Transverse colon (tissue), 4 donors: ENCODE measurements around the gene ANKRD44. TPM values are rescaled to one million over a fixed set of nuclear protein-coding genes. Genes with fewer than 3 reads are reported as not detected.

Experiments used
- DNase-seq: peaks from one replicate; pipeline ENCODE4 v3.0.0-alpha.2; 2019
- H3K27ac ChIP-seq, 4 donors: fragments of 200-600 bp; sonication (generic); 2 replicates each; pipeline ENCODE4 v1.5.1; 2016 to 2018; ENCODE audit warnings: inconsistent platforms in 4 of 4
- H3K27me3 ChIP-seq: fragments of 200-600 bp; sonication (generic); 2 replicates; pipeline ENCODE4 v1.5.1; 2017; ENCODE audit warnings: inconsistent platforms
- H3K36me3 ChIP-seq, 4 donors: fragments of 200-600 bp; sonication (generic); 2 replicates each; pipeline ENCODE4 v1.5.1; 2017 to 2019; ENCODE audit warnings: inconsistent platforms in 4 of 4
- H3K4me1 ChIP-seq, 4 donors: fragments of 200-600 bp; sonication (generic); 2 replicates each; pipeline ENCODE4 v1.5.1; 2017 to 2020; ENCODE audit warnings: inconsistent platforms in 4 of 4
- H3K4me3 ChIP-seq, 4 donors: fragments of 200-600 bp; sonication (generic); 1 replicate in 1 of 4; 2 replicates in 3 of 4; pipeline versions ENCODE4 v1.5.1 to v1.6.1; 2017 to 2019; ENCODE audit warnings: inconsistent platforms in 4 of 4
- H3K9me3 ChIP-seq, 2 donors: fragments of 200-600 bp; sonication (generic); 2 replicates each; pipeline ENCODE4 v1.5.1; 2017 to 2019; ENCODE audit warnings: inconsistent platforms in 2 of 2
- CTCF ChIP-seq, 5 experiments: fragments of 200-600 bp in 3 of 5; fragments of 450-650 bp in 2 of 5; sonication (generic) in 3 of 5; IDR thresholded peaks; 1 replicate in 2 of 5; 2 replicates in 3 of 5; pipeline ENCODE4 v1.5.1; 2016 to 2017; ENCODE audit warnings: antibody characterized with exemption in 5 of 5, inconsistent platforms in 3 of 5, mild to moderate bottlenecking in 2 of 5, moderate library complexity in 1 of 5
- EP300 ChIP-seq: sonication (generic); formaldehyde crosslinking; IDR thresholded peaks from one replicate; pipeline ENCODE4 v1.6.1; 2017; ENCODE audit warnings: antibody characterized with exemption, low read depth
- POLR2A ChIP-seq: fragments of 450-650 bp; IDR thresholded peaks from one replicate; pipeline ENCODE4 v1.6.1; 2016; ENCODE audit warnings: antibody characterized with exemption, mild to moderate bottlenecking, moderate library complexity
- POLR2AphosphoS5 ChIP-seq, 3 donors: sonication (generic); formaldehyde crosslinking; IDR thresholded peaks; one replicate each; pipeline ENCODE4 v1.6.1; 2016; ENCODE audit warnings: antibody characterized with exemption in 3 of 3
- WGBS, 2 donors: methylation state at CpG; one replicate each; pipeline ENCODE4 v1.1.5; 2018; ENCODE audit warnings: low coverage in 1 of 2; 5-methylcytosine and 5-hydroxymethylcytosine counted together
- in situ Hi-C, 4 donors: fragments of 200-750 bp; cut with MboI; loops; one replicate each; pipeline versions ENCODE4 v1.15.0 to v1.15.1; 2017; ENCODE audit warnings: low sequenced_read_pairs in 3 of 4, low pct_ligation_motif_present in 1 of 4, low pct_unique_long_range_greater_than_20kb in 1 of 4
- intact Hi-C: fragments of 100-400 bp; cut with DNase I; formaldehyde crosslinking; loops from one replicate; pipeline ENCODE4 v1.15.1; 2023; ENCODE audit warnings: low total_unique reads
- total RNA-seq, 4 donors: library from RNA; depleted of rRNA; stranded (reverse); fragments of >200 nt; gene quantifications; one replicate each; pipeline ENCODE4 v1.1.0, GENCODE V29; 2016

ANKRD44 gene
- total RNA-seq, 4 donors from 2014 or later, result 13.9 to 46.8 (median 27.5) TPM

- H3K9me3 ChIP-seq, result no peaks in the 10 kb centered on the region
- peaks cover 0 to 8% (median 3%) of the 10 kb centered on the region in 4 donors for H3K36me3 ChIP-seq
- no peak overlapping the region for H3K4me3 ChIP-seq
- no peaks in the 10 kb centered on the region for H3K27me3 ChIP-seq
- 96 to 98% methylated on average over 6 of the region's 6 CpGs for WGBS, 2 donors
- TF ChIP-seq CTCF (IDR thresholded peaks at IDR 0.05) (no peak), POLR2A (no peak), POLR2AphosphoS5 (IDR thresholded peaks at IDR 0.05) (no peak), EP300 (no peak)
- H3K4me1 ChIP-seq, result peaks cover 0 to 3% (median 0%) of the 10 kb centered on the region in 4 donors
- no peak for DNase-seq
- intact Hi-C loops (no loop called here), in situ Hi-C loops (no loop called here)
- H3K27ac ChIP-seq, result no peak overlapping the region
Measured at GRCh38 chr2:196993617-196994016, 317.0 kb downstream of the ANKRD44 start.

GRCh38 chr2:196992466-196992865, 318.1 kb downstream of the ANKRD44 start:
- in situ Hi-C loops, result no loop called here
- H3K9me3 ChIP-seq, result no peaks in the 10 kb centered on the region
- intact Hi-C loops, result no loop called here
- no peak for TF ChIP-seq EP300
- TF ChIP-seq CTCF (IDR thresholded peaks at IDR 0.05), result no peak
- TF ChIP-seq POLR2A, result no peak
- no peak for TF ChIP-seq POLR2AphosphoS5 (IDR thresholded peaks at IDR 0.05)
- H3K27me3 ChIP-seq, result no peaks in the 10 kb centered on the region
- peaks cover 0 to 8% (median 3%) of the 10 kb centered on the region in 4 donors for H3K36me3 ChIP-seq
- peaks cover 0 to 14% (median 6%) of the 10 kb centered on the region in 4 donors for H3K4me1 ChIP-seq
- WGBS, 2 donors, result 100% methylated on average over 1 of the region's 1 CpG; no CpG with 5 or more reads in 1 of the 2 donors
- H3K27ac ChIP-seq, result no peak overlapping the region
- DNase-seq, result no peak
- no peak overlapping the region for H3K4me3 ChIP-seq

GRCh38 chr2:196990788-196991461, 319.7 kb downstream of the ANKRD44 start:
- peaks cover 0 to 19% (median 8%) of the 10 kb centered on the region in 4 donors for H3K4me1 ChIP-seq
- WGBS, 2 donors, result 82 to 92% methylated on average over 4 to 10 of the region's 10 CpGs
- in situ Hi-C loops, result no loop called here

GRCh38 chr2:196990092-196990491, 320.5 kb downstream of the ANKRD44 start:
- peaks cover 0 to 19% (median 8%) of the 10 kb centered on the region in 4 donors for H3K4me1 ChIP-seq
- no peaks in the 10 kb centered on the region for H3K27me3 ChIP-seq
- H3K27ac ChIP-seq, result no peak overlapping the region
- WGBS, 2 donors, result 71 to 92% methylated on average over 1 of the region's 1 CpG
- no peak overlapping the region for H3K4me3 ChIP-seq
- H3K9me3 ChIP-seq, result no peaks in the 10 kb centered on the region
- in situ Hi-C loops, result no loop called here
- H3K36me3 ChIP-seq, result peaks cover 0 to 6% (median 0%) of the 10 kb centered on the region in 4 donors
- no peak for DNase-seq
- intact Hi-C loops, result no loop called here
- no peak for TF ChIP-seq POLR2AphosphoS5 (IDR thresholded peaks at IDR 0.05)
- TF ChIP-seq EP300, result no peak
- no peak for TF ChIP-seq CTCF (IDR thresholded peaks at IDR 0.05)
- no peak for TF ChIP-seq POLR2A

More at GRCh38 chr2:196990788-196991461, 319.7 kb downstream of the ANKRD44 start:
- intact Hi-C loops, result no loop called here
- no peaks in the 10 kb centered on the region for H3K9me3 ChIP-seq
- no peak for DNase-seq
- no peak overlapping the region for H3K4me3 ChIP-seq
- H3K27me3 ChIP-seq, result no peaks in the 10 kb centered on the region
- TF ChIP-seq POLR2A (no peak), EP300 (no peak), POLR2AphosphoS5 (IDR thresholded peaks at IDR 0.05) (no peak), CTCF (IDR thresholded peaks at IDR 0.05) (no peak)
- no peak overlapping the region for H3K27ac ChIP-seq
- H3K36me3 ChIP-seq, result peaks cover 0 to 6% (median 2%) of the 10 kb centered on the region in 4 donors
